GM21526 (cell line): ENCODE results near the gene GDPGP1.

Experiments used
- ATAC-seq: cut with Tn5 transposase; IDR thresholded peaks from one replicate; pipeline ENCODE4 v1.9.1; 2021; ENCODE audit warnings: moderate library complexity; ENCODE audit not compliant: unreplicated experiment, low FRiP score

Gene GDPGP1

GRCh38 chr15:90294601-90295269, 60.7 kb downstream of the GDPGP1 start:
- ATAC-seq, result no peak

DNA sequence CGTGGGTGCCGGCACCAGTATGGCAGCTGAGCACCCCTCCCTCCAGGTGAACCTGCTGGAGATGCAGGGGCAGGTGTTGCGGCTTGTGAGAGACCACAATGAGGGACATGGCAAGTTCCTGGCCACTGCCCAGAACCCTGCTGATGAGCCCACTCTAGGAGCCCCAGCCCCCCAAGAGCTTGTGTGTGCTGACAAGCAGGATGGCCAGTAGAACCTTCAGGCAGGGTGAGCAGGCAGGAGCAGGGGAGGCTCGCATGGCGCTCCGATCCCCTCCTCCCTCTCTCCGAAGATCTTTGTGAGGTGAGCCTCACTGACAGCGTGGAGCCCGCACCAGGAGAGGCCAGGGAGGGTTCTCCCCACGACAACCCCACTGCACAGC, 61.2 kb downstream of the GDPGP1 start:
- no peak for ATAC-seq
